HS-27A (cell line): ENCODE results near the gene ALK.

ENCODE experiments used
- DNase-seq: peaks from one replicate; pipeline ENCODE4 v3.0.0-alpha.2; 2012; ENCODE audit warnings: low read depth, missing footprints

ALK gene

GRCh38 chr2:29155578-29155977 is 765.8 kb downstream of the ALK start:
- no peak for DNase-seq

GRCh38 chr2:29154610-29155009 is 766.8 kb downstream of the ALK start:
- DNase-seq, result no peak

- DNase-seq, result no peak
Observed at GRCh38 chr2:29147963-29148362, 773.4 kb downstream of the ALK start.

- DNase-seq, result no peak
Observed at GRCh38 chr2:29146197-29146596, 775.2 kb downstream of the ALK start.

GRCh38 chr2:29143657-29144056 is 777.7 kb downstream of the ALK start:
- DNase-seq, result no peak
